Glutamatergic neuron (in vitro differentiated cells): ENCODE data around the gene KRT7. TPM values are rescaled to one million over a fixed set of nuclear protein-coding genes. Genes with fewer than 3 reads are reported as not detected.

Experiments
- DNase-seq: peaks from one replicate; pipeline ENCODE4 v3.0.0; 2022
- H3K27ac Mint-ChIP-seq: one replicate; pipeline ENCODE4 v1.8.0; 2020; ENCODE audit warnings: mild to moderate bottlenecking, mixed read lengths, inconsistent platforms; ENCODE audit not compliant: unreplicated experiment
- H3K27me3 Mint-ChIP-seq: one replicate; pipeline ENCODE4 v1.8.0; 2020; ENCODE audit warnings: mild to moderate bottlenecking, moderate library complexity, mixed read lengths, inconsistent platforms; ENCODE audit not compliant: unreplicated experiment
- H3K36me3 Mint-ChIP-seq: one replicate; pipeline ENCODE4 v1.8.0; 2020; ENCODE audit warnings: mild to moderate bottlenecking, mixed read lengths, inconsistent platforms; ENCODE audit not compliant: unreplicated experiment
- H3K4me1 Mint-ChIP-seq: one replicate; pipeline ENCODE4 v1.8.0; 2020; ENCODE audit warnings: mild to moderate bottlenecking, low read depth, mixed read lengths, inconsistent platforms; ENCODE audit not compliant: unreplicated experiment
- H3K4me3 Mint-ChIP-seq: one replicate; pipeline ENCODE4 v1.8.0; 2020; ENCODE audit warnings: mild to moderate bottlenecking, mixed read lengths, inconsistent platforms; ENCODE audit not compliant: unreplicated experiment
- H3K9me3 Mint-ChIP-seq: one replicate; pipeline ENCODE4 v1.8.0; 2020; ENCODE audit warnings: mild to moderate bottlenecking, moderate library complexity, mixed read lengths, inconsistent platforms; ENCODE audit not compliant: unreplicated experiment
- CTCF ChIP-seq: fragments of 200-600 bp; sonication (generic); IDR thresholded peaks from one replicate; pipeline ENCODE4 v1.5.0; 2021; ENCODE audit not compliant: partially characterized antibody, unreplicated experiment
- total RNA-seq: library from RNA; stranded (reverse); fragmentation: NEBNext Ultra II Directional; extraction: Animal tissue kit (Norgen Biotek cat#: 25700); gene quantifications from one replicate; pipeline ENCODE4 v1.2.1, GENCODE V29; 2021; ENCODE audit not compliant: unreplicated experiment

KRT7 gene
- total RNA-seq, 1 donor from 2014 or later = not detected

- TF ChIP-seq CTCF = no peak
- no peak for DNase-seq
- Mint-ChIP-seq H3K27ac (no peak overlapping the region), H3K4me1 (no peaks in the 10 kb centered on the region), H3K36me3 (no peaks in the 10 kb centered on the region), H3K4me3 (no peak overlapping the region), H3K9me3 (peaks cover 4% of the 10 kb centered on the region), H3K27me3 (peaks cover 12% of the 10 kb centered on the region)
Observed at GRCh38 chr12:52215587-52216031, 17.4 kb upstream of the KRT7 start.

- no peak for TF ChIP-seq CTCF
- Mint-ChIP-seq H3K4me1 (no peaks in the 10 kb centered on the region), H3K27me3 (peaks cover 12% of the 10 kb centered on the region), H3K9me3 (peaks cover 4% of the 10 kb centered on the region), H3K4me3 (no peak overlapping the region), H3K27ac (no peak overlapping the region), H3K36me3 (no peaks in the 10 kb centered on the region)
- no peak for DNase-seq
Observed at GRCh38 chr12:52216100-52216499, 16.9 kb upstream of the KRT7 start.

GRCh38 chr12:52216807-52217206, 16.2 kb upstream of the KRT7 start:
- Mint-ChIP-seq H3K36me3 (no peaks in the 10 kb centered on the region), H3K27ac (no peak overlapping the region), H3K4me1 (no peaks in the 10 kb centered on the region), H3K27me3 (peaks cover 12% of the 10 kb centered on the region), H3K4me3 (no peak overlapping the region), H3K9me3 (peaks cover 4% of the 10 kb centered on the region)
- DNase-seq = no peak
- TF ChIP-seq CTCF = no peak

- H3K9me3 Mint-ChIP-seq = peaks cover 4% of the 10 kb centered on the region
- no peaks in the 10 kb centered on the region for H3K36me3 Mint-ChIP-seq
- peaks cover 12% of the 10 kb centered on the region for H3K27me3 Mint-ChIP-seq
- DNase-seq = no peak
- H3K4me3 Mint-ChIP-seq = no peak overlapping the region
- no peak overlapping the region for H3K27ac Mint-ChIP-seq
- no peak for TF ChIP-seq CTCF
- H3K4me1 Mint-ChIP-seq = no peaks in the 10 kb centered on the region
Observed at GRCh38 chr12:52217223-52217622, 15.8 kb upstream of the KRT7 start.

- H3K27me3 Mint-ChIP-seq = peaks cover 12% of the 10 kb centered on the region
- no peak overlapping the region for H3K27ac Mint-ChIP-seq
- H3K9me3 Mint-ChIP-seq = peaks cover 4% of the 10 kb centered on the region
- no peak overlapping the region for H3K4me3 Mint-ChIP-seq
- no peaks in the 10 kb centered on the region for H3K4me1 Mint-ChIP-seq
- TF ChIP-seq CTCF = no peak
- DNase-seq = no peak
- no peaks in the 10 kb centered on the region for H3K36me3 Mint-ChIP-seq
Observed at GRCh38 chr12:52218001-52218400, 15.0 kb upstream of the KRT7 start.
